ENCODE results near the gene GPATCH2L.

DNA sequence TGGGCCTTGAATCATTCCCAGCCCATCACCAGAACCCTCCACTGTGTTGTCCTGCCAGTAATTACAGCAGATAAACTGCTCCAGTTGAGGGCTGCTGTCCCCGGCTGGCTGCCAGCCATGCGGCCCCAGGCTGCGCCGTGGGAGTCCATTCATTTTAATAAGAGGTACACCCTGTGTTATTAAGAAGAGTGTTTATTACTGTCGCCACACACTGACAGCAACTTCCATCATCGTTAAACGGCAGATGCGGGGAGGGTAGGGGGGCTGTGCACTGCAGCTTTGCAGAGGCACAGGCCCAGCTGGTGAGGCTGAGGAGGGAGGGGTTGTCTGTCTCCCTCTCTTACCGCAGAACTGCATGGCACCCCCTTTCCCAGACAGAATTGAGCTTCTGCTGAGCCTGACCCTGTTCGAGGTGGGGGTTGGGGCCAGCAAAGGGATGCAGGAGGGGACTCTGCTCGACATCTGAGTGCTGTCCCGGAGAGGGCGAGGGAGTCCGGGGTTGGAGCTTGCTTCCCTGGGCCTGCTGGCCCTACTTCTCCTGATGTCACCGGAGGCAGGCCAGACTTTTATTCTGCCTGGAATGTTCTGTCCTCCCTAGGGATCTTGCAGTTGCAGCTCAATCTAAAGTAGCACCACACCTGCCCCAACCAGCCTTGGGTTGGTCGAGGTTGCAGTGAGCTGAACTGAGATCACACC is 33.8 kb upstream of the GPATCH2L start:
- TF ChIP-seq, protein P1, sequence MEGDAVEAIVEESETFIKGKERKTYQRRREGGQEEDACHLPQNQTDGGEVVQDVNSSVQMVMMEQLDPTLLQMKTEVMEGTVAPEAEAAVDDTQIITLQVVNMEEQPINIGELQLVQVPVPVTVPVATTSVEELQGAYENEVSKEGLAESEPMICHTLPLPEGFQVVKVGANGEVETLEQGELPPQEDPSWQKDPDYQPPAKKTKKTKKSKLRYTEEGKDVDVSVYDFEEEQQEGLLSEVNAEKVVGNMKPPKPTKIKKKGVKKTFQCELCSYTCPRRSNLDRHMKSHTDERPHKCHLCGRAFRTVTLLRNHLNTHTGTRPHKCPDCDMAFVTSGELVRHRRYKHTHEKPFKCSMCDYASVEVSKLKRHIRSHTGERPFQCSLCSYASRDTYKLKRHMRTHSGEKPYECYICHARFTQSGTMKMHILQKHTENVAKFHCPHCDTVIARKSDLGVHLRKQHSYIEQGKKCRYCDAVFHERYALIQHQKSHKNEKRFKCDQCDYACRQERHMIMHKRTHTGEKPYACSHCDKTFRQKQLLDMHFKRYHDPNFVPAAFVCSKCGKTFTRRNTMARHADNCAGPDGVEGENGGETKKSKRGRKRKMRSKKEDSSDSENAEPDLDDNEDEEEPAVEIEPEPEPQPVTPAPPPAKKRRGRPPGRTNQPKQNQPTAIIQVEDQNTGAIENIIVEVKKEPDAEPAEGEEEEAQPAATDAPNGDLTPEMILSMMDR (IDR thresholded peaks at IDR 0.05): no peak
- no peak for TF ChIP-seq POLR2A (IDR thresholded peaks at IDR 0.05)
